ENCODE results near the gene ERC1. TPM values are rescaled to one million over a fixed set of nuclear protein-coding genes. Genes with fewer than 3 reads are reported as not detected.
A peak's percentile ranks its signal among the peaks of the same experiment; 100 is the strongest.

The ERC1 gene
- total RNA-seq, 1 donor from 2014 or later = 30.8 TPM

DNA sequence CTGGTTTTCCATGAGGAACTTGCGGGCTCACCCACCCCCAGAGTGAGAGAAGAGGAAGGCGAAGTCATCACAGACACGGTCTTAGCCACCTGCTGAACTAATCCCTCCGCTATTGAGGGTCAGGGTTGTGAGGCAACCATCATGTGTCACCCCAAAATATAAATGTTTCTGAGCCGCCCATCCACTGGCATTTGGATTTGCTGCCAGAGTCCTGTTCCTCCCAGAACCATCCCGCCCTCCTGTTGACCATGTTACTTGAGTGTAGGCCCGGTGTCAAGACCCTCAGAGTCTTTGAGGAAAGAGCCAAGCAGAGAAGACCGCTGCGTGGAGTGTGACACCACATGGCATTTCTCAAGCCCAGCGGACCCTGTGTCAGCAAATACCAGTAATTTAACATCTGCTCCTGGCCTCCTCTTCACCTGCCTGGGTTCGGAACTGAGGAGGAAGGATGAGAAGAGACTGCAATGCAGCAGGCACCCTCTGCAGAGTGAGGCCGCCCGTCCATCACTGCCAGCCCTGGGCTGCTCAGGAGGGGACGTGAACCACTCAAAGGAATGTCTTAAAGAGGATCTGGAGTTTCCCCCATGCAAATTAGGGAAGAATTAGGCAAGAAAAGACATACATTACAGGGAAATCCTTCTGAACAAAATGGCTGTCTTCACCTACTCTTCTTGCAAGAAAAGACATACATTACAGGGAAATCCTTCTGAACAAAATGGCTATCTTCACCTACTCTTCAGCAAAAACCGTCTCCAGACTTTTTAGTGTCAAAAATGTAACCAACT, 502.9 kb downstream of the ERC1 start:
- Mint-ChIP-seq H3K27ac (no peak overlapping the region), H3K9me3 (no peaks in the 10 kb centered on the region), H3K27me3 (no peaks in the 10 kb centered on the region), H3K36me3 (ENCODE audit: low read depth) (peaks cover 6% of the 10 kb centered on the region), H3K4me3 (no peak overlapping the region), H3K4me1 (peaks cover 3% of the 10 kb centered on the region)
- no peak for DNase-seq
- intact Hi-C loops (cut with micrococcal nuclease) = no loop called here

DNA sequence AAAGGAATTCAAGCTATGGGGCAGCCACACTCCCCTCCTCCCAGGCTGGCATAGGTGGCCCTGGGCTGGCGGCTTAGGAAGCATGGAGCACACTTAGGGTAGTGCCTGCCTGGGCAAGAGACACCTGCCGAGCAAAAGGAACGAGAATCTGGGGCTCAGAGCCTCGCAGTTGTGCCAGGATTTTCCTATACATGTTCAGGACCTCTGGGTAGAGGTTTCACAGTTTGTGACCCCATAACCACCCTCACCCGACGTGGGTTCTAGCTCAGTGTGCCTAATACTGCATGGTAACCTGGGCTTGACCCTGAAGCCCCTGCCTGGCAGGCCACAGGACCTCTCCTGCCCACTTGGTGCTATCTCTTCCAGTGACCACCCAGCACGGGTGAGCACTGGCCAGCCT, 503.8 kb downstream of the ERC1 start:
- H3K4me3 Mint-ChIP-seq = no peak overlapping the region
- peaks cover 6% of the 10 kb centered on the region for H3K36me3 Mint-ChIP-seq (ENCODE audit: low read depth)
- no peaks in the 10 kb centered on the region for H3K27me3 Mint-ChIP-seq
- no peaks in the 10 kb centered on the region for H3K9me3 Mint-ChIP-seq
- intact Hi-C loops (cut with micrococcal nuclease) = no loop called here
- no peak overlapping the region for H3K27ac Mint-ChIP-seq
- no peak for DNase-seq
- H3K4me1 Mint-ChIP-seq = no peaks in the 10 kb centered on the region

DNA sequence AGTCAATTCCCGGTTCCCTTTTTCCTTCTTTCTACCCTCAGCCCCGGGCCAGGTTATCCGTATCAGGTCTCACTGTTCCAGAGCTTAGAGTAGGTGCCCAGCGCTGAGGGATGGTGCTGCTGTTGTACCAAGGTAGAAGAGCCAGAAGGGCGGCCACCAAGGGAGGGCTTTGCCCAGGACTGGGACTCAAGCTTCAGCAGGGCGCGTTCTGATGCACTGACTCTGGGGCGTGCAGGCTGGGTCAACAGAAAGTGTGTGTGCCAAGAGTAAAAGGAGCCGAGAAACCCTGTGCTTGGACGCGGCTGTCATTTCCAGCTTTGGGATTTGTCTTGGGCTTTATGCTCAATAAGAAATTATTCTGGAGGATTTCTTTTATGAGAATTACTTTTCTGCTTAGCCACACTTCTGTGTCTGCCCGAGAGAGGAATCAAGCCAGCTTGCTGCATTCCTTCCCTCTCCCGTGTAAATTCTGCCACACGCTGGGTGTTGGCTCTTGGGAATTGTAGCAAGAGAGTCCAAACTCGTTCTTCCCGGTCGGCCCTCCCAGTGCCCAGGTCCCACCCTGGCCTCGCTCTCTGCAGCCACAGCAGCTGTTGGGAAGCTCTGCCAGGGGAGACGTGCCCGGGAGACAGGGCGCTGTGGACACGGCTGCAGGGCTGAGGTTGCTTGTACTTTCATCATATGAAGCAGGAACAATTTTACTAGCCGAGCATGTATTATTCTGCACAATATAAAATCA, 505.3 kb downstream of the ERC1 start:
- Mint-ChIP-seq H3K4me3 (no peak overlapping the region), H3K27ac (no peak overlapping the region), H3K9me3 (no peaks in the 10 kb centered on the region), H3K36me3 (ENCODE audit: low read depth) (no peaks in the 10 kb centered on the region), H3K4me1 (no peaks in the 10 kb centered on the region), H3K27me3 (no peaks in the 10 kb centered on the region)
- DNase-seq = no peak
- intact Hi-C loops (cut with micrococcal nuclease) = no loop called here

DNA sequence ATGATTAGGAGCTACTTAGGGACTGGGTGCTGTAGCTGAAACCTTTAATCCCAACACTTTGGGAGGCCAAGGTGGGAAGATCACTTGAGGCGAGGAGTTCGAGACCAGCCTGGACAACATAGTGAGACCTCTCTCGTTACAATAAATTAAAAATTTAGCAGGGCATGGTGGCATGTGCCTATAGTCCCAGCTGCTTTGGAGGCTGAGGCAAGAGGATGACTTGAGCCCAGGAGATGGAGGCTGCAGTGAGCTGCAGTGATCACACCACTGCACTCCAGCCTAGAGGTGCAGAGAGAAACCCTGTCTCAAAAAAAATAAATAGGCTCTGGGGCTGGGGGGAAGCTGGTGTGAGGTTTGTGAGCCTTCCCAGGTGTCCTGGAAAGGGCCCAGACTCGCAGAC, 506.1 kb downstream of the ERC1 start:
- intact Hi-C loops (cut with micrococcal nuclease) = no loop called here
- H3K27me3 Mint-ChIP-seq = no peaks in the 10 kb centered on the region
- DNase-seq = no peak
- no peak overlapping the region for H3K4me3 Mint-ChIP-seq
- no peaks in the 10 kb centered on the region for H3K36me3 Mint-ChIP-seq (ENCODE audit: low read depth)
- no peaks in the 10 kb centered on the region for H3K9me3 Mint-ChIP-seq
- no peaks in the 10 kb centered on the region for H3K4me1 Mint-ChIP-seq
- H3K27ac Mint-ChIP-seq = no peak overlapping the region

DNA sequence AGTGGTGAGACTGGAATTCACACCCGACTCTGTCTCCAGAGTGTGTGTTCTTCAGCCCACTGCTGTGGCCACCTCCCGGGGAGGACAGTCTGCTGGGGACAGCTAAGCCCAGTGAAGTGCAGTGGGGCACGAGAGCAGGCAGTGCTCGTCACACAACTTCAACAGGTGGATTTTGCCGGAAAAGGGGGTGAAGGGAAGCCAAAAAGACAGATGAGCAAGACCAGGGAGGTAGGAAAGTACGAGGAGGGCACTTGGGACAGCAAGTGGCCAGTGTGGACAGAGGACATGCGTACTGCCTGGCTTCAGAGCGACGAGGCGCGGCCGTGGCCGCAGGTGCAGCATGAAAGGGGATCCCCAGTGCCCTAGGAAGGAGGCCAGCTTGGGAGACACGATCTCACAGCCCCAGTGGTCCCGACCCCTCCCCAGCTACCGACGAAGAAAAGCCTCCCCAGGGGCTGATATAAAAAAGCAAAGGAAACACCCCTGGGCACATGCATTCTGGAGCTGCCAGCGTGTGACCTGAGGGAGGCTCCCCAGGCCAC, 507.2 kb downstream of the ERC1 start:
- Mint-ChIP-seq H3K27ac (no peak overlapping the region), H3K4me3 (no peak overlapping the region), H3K36me3 (ENCODE audit: low read depth) (no peaks in the 10 kb centered on the region), H3K27me3 (peaks cover 4% of the 10 kb centered on the region), H3K4me1 (no peaks in the 10 kb centered on the region), H3K9me3 (no peaks in the 10 kb centered on the region)
- no peak for DNase-seq
- intact Hi-C loops (cut with micrococcal nuclease) = no loop called here

DNA sequence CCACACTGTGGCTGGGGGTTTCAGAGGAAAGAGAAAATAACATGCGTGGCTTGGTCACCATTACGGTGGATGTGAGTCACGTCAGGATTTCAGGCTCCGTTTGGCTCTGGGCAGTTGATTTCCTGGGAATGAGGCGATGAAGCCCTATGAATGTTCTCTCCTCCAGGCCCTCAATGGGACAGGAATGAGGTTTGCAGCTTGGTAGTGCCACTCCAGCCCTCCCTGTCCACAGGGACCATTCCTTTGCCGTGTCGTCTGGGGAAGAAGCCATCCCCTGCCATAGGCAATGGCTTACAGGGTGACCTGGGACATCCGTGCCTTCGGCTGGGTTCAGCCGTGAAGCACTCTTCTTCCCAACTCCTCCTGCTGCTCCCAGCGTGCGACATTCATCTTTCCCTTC, 508.3 kb downstream of the ERC1 start:
- Mint-ChIP-seq H3K27me3 (peaks cover 11% of the 10 kb centered on the region), H3K4me3 (no peak overlapping the region), H3K27ac (no peak overlapping the region), H3K9me3 (no peaks in the 10 kb centered on the region), H3K4me1 (peaks cover 3% of the 10 kb centered on the region), H3K36me3 (ENCODE audit: low read depth) (no peaks in the 10 kb centered on the region)
- DNase-seq = no peak
- intact Hi-C loops (cut with micrococcal nuclease) = no loop called here

DNA sequence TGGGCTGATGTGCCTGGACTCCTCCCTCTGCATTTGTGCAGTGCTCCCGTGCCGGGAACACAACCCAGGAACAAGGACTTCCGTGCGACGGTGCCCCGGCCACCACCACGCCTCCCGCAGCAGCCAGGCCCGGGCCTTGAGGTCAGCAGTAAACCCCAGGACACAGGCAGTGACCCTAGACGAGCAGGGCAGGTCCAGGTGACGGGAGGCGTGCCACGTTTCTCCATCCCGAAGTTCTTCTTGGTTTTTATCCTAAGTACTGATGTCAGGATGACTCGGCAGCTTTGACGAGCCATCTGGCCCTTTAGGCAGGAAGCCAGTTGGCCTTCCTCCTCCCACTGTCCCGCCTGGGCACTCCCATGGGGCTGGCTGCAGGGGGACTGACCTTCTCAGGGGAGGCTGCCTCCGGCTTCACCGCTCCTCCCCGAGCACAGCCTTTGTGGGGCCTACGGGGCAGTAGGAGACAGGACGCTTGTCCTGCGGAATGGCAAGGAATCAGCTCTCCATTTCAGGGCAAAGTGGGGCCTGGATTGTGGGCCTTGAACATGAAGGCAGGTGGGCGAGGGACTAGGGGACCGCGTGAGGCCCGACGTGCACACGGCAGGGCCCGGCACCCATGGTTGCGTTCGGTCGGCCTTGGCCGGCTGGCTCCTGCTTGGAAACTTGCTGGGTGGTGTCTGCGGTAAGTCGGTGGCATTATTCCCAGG, 509.2 kb downstream of the ERC1 start:
- Mint-ChIP-seq H3K4me3 (no peak overlapping the region), H3K9me3 (no peaks in the 10 kb centered on the region), H3K36me3 (ENCODE audit: low read depth) (no peaks in the 10 kb centered on the region), H3K4me1 (peaks cover 9% of the 10 kb centered on the region), H3K27me3 (peaks cover 20% of the 10 kb centered on the region), H3K27ac (no peak overlapping the region)
- no peak for DNase-seq
- intact Hi-C loops (cut with micrococcal nuclease) = no loop called here

DNA sequence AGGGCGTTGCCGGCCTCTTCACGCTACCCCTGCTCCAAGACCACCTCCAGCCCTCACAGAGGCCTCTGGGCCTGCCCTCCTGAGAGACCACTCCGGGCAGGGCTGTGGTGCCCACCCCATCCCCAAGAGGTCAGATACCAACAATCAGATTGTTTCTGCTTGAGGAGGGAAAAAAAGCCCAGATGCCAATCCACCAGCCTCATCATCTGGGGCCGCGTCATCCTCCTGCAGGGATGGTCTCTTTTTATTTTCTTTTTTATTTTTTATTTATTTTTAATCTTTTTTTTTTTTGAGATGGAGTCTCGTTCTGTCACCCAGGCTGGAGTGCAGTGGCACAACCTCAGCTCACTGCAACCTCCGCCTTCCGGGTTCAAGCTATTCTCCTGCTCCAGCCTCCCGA, 510.0 kb downstream of the ERC1 start:
- intact Hi-C loops (cut with micrococcal nuclease) = no loop called here
- Mint-ChIP-seq H3K9me3 (no peaks in the 10 kb centered on the region), H3K27ac (no peak overlapping the region), H3K4me1 (peaks cover 9% of the 10 kb centered on the region), H3K36me3 (ENCODE audit: low read depth) (no peaks in the 10 kb centered on the region), H3K4me3 (no peak overlapping the region), H3K27me3 (peaks cover 25% of the 10 kb centered on the region)
- DNase-seq = no peak

DNA sequence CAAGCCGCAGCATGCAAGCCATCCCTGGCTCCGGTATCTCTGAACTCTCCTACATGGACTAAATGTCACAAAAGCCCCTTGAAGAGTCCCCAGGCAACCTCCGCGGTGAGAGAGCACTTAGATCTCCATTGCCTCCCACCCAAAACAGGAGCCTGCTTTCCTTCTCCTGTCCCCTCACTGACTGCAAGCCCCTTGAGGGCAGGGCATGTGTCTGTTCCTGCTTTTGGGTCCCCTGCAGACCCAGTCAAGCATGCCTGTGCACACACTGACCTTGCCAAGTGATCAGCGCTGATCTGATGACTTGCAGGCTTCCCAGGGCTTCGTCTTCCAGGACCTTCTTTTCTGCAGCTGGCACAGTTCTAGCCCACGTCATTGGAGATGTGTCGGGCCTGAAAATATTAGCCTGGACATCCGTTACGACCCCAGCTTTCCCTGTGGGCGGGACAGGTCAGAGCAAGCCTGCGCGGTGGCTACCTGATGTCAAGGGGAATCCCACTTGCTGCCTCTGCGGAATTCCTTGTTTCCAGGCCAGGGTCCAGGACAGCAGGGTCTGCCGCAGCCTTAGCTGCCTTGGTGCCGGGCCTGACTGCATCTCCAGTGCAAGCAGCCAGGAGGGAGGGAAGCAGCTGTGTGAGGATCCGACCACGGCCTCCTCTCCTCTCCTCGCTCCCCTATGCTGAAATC, 510.8 kb downstream of the ERC1 start:
- Mint-ChIP-seq H3K4me3 (no peak overlapping the region), H3K27ac (no peak overlapping the region), H3K36me3 (ENCODE audit: low read depth) (no peaks in the 10 kb centered on the region), H3K4me1 (peaks cover 9% of the 10 kb centered on the region), H3K27me3 (peaks cover 30% of the 10 kb centered on the region), H3K9me3 (no peaks in the 10 kb centered on the region)
- no peak for DNase-seq
- intact Hi-C loops (cut with micrococcal nuclease) = no loop called here

DNA sequence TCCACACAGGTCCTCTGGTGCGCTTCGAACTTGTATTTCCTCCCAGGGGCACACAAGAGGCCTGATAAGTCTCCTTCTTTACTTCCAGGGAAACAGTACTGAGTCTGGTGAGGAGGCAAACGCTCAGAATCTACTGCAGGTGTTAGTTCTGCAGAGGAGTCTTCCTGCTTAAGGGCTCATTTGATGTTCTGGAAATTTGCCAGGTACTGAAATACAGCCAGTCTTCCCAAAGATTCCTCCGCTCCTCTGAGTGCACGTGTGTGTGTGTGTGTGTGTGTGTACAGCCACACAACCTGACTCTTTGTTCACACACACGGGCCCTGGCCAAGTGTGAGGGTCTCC, 511.3 kb downstream of the ERC1 start:
- Mint-ChIP-seq H3K27ac (no peak overlapping the region), H3K4me3 (no peak overlapping the region), H3K9me3 (no peaks in the 10 kb centered on the region), H3K4me1 (peaks cover 9% of the 10 kb centered on the region), H3K36me3 (ENCODE audit: low read depth) (no peaks in the 10 kb centered on the region), H3K27me3 (peaks cover 30% of the 10 kb centered on the region)
- DNase-seq = no peak
- intact Hi-C loops (cut with micrococcal nuclease) = no loop called here

DNA sequence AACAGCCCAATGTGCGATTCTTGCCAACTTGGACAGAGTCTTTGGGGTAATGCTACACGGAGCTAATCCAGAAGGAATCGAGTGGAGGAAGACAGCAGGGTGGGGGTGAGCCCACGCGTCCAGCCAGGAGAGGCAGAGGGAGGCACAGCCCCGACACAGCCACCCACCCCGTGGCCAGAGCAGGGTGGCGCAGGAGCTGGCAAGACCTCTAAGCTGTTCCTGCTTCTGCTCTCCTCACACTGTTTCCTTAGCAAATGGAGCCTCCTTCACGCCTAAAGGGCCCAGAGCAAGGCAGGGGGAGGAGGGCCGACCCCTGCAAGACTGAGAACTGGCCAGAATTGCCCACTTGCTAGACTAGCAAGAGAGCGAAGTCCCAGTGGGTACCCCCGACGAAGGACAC, 511.8 kb downstream of the ERC1 start:
- H3K36me3 Mint-ChIP-seq (ENCODE audit: low read depth) = no peaks in the 10 kb centered on the region
- H3K4me1 Mint-ChIP-seq = peaks cover 9% of the 10 kb centered on the region
- no peak overlapping the region for H3K27ac Mint-ChIP-seq
- no peak overlapping the region for H3K4me3 Mint-ChIP-seq
- intact Hi-C loops (cut with micrococcal nuclease) = no loop called here
- no peak for DNase-seq
- H3K27me3 Mint-ChIP-seq = peaks cover 30% of the 10 kb centered on the region
- no peaks in the 10 kb centered on the region for H3K9me3 Mint-ChIP-seq

DNA sequence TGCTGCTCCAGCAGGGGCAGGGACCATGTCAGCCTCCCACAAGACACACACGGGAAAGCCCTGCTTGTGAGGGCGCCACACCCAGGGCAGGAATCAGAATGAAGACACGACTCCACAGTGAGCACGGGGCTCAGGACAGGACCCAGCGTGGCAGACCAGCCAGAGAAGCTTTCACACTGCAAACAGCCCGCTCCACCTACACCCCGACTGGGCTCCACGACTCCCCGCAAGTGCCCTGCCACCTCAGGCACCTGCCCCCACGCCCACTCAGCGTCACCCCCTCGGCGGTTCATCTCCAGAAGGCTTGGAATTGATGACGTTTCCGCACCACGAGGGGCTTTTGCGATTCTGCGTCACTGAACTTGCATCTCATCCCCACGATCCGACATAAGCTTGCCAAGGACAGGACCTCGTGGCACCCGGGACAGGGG, 512.3 kb downstream of the ERC1 start:
- intact Hi-C loops (cut with micrococcal nuclease) = no loop called here
- Mint-ChIP-seq H3K27ac (no peak overlapping the region), H3K9me3 (no peaks in the 10 kb centered on the region), H3K36me3 (ENCODE audit: low read depth) (no peaks in the 10 kb centered on the region), H3K27me3 (peaks cover 30% of the 10 kb centered on the region), H3K4me3 (no peak overlapping the region), H3K4me1 (peaks cover 9% of the 10 kb centered on the region)
- DNase-seq = no peak

DNA sequence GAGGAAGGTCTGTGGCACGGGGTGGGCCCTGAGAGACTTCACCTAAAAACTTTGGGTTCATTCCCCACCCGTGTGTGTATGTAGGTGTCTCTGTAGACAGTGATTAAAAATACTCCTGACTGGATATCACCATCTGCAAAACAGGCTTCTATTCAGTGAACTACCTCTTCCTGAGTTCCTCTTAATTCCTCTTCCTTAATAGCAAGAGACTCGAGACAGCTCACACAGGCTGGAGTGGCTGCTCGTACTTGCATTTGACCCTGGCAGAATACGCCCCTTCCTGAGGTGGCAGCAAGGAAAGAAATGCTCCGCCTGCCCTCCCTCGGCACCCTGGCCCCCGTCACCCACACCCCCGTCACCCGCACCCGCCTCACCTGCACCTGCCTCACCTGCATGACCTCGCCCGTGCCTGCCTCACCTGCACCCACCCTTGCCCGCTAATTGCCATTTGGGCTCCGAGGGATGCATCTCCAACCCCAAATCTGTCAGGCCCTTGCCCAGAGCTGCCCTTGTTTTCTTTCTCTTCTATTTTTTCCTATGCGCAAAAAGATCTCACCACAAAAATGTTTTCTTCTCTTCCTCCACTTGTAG, 513.4 kb downstream of the ERC1 start:
- Mint-ChIP-seq H3K36me3 (ENCODE audit: low read depth) (no peaks in the 10 kb centered on the region), H3K27ac (no peak overlapping the region), H3K9me3 (no peaks in the 10 kb centered on the region), H3K4me1 (peaks cover 9% of the 10 kb centered on the region), H3K4me3 (peak overlapping the region; percentile 64), H3K27me3 (peaks cover 30% of the 10 kb centered on the region)
- DNase-seq = no peak
- intact Hi-C loops (cut with micrococcal nuclease) = no loop called here

Data from activated CD4-positive, alpha-beta T cell treated with anti-CD3 and anti-CD28 coated beads, Interleukin-2, amount 10 ng/mL, durations not matched to agents 24 days and 14 days (primary cell).